ENCODE data around the gene PDS5A. TPM values are rescaled to one million over a fixed set of nuclear protein-coding genes. Genes with fewer than 3 reads are reported as not detected.

Gene PDS5A
- total RNA-seq, 1 donor from 2014 or later: 64.6 TPM

DNA sequence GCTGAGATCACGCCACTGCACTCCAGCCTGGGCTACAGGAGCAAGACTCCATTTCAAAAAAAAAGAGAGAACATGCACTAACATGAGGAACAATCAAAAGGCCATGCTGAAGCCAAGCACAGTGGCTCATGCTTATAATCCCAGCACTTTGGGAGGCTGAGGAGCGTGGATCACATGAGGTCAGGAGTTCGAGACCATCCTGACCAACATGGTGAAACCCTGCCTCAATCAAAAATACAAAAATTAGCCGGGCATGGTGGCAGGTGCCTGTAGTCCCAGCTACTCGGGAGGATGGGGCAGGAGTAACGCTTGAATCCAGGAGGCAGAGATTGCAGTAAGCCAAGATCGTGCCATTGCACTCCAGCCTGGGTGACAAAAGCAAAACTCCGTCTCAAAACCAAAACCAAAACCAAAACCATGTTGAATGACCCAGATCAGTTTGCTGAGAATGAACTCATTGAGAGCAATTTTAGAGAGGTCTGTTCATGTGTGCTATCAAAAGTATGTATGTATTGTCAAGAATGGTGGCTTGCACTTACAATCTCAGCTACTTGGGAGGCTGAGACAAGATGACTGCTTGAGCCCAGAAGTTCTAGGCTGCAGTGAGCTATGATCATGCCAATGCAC lies 44.8 kb downstream of the PDS5A start:
- Histone ChIP-seq H3K4me1 (peaks cover 22% of the 10 kb centered on the region), H3K36me3 (no peaks in the 10 kb centered on the region), H3K9me3 (no peaks in the 10 kb centered on the region), H3K27ac (no peak overlapping the region), H3K4me3 (no peak overlapping the region), H3K27me3 (no peaks in the 10 kb centered on the region)
- no peak for DNase-seq (ENCODE audit: extremely low spot score in 2 of 2)
- intact Hi-C loops (cut with DNase I): no loop called here
- TF ChIP-seq POLR2A (IDR thresholded peaks at IDR 0.05) (no peak), POLR2AphosphoS5 (IDR thresholded peaks at IDR 0.05; ENCODE audit: insufficient read depth in 1 of 2, low read depth in 1 of 2) (no peak)
- TF ChIP-seq, protein P1, sequence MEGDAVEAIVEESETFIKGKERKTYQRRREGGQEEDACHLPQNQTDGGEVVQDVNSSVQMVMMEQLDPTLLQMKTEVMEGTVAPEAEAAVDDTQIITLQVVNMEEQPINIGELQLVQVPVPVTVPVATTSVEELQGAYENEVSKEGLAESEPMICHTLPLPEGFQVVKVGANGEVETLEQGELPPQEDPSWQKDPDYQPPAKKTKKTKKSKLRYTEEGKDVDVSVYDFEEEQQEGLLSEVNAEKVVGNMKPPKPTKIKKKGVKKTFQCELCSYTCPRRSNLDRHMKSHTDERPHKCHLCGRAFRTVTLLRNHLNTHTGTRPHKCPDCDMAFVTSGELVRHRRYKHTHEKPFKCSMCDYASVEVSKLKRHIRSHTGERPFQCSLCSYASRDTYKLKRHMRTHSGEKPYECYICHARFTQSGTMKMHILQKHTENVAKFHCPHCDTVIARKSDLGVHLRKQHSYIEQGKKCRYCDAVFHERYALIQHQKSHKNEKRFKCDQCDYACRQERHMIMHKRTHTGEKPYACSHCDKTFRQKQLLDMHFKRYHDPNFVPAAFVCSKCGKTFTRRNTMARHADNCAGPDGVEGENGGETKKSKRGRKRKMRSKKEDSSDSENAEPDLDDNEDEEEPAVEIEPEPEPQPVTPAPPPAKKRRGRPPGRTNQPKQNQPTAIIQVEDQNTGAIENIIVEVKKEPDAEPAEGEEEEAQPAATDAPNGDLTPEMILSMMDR (IDR thresholded peaks at IDR 0.05): no peak

DNA sequence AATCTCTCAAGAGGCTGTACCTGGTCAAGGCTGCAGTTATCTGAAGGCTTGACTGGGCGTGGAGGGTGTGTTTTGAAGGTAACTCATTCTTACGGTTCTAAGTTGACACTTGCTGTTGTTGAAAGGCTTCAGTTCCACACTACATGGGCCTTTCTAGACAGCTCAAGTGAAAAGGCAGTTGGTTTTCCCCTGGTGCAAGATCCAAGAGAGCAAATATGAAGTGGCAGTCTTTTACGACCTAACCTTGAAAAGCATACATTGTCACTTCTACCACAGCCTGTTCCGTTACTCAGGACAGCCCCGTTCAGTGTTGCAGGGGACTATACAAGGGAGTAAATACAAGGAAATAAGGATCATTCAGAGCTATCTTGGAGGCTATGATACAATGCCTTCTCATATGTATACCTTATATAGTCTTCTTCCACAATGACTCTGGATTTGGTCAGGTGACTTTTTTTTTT lies 46.2 kb downstream of the PDS5A start:
- Histone ChIP-seq H3K27ac (no peak overlapping the region), H3K27me3 (no peaks in the 10 kb centered on the region), H3K9me3 (no peaks in the 10 kb centered on the region), H3K36me3 (no peaks in the 10 kb centered on the region), H3K4me3 (no peak overlapping the region), H3K4me1 (peaks cover 15% of the 10 kb centered on the region)
- no peak for DNase-seq (ENCODE audit: extremely low spot score in 2 of 2)
- intact Hi-C loops (cut with DNase I): no loop called here
- no peak for TF ChIP-seq POLR2AphosphoS5 (IDR thresholded peaks at IDR 0.05; ENCODE audit: insufficient read depth in 1 of 2, low read depth in 1 of 2)
- no peak for TF ChIP-seq POLR2A (IDR thresholded peaks at IDR 0.05)
- TF ChIP-seq, protein P1 (IDR thresholded peaks at IDR 0.05): no peak

DNA sequence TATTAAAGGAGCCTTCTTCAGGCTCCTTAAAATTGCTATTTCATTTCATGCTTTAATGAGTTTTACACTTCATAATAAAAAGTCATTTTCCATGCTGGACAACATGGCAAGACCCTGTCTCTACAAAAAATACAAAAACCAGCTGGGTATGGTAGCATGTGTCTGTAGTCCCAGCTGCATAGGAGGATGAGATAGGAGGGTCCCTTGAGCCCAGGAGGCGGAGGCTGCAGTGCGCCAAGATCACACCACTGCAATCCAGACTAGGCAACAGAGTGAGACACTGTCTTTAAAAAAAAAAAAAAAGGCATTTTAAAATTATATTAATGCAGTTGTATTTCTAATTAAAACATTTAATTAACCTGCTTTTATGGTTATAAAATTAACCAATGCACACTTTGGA lies 49.2 kb downstream of the PDS5A start:
- Histone ChIP-seq H3K36me3 (no peaks in the 10 kb centered on the region), H3K4me3 (no peak overlapping the region), H3K27ac (no peak overlapping the region), H3K4me1 (peaks cover 7% of the 10 kb centered on the region), H3K9me3 (no peaks in the 10 kb centered on the region), H3K27me3 (no peaks in the 10 kb centered on the region)
- intact Hi-C loops (cut with DNase I): no loop called here
- DNase-seq (ENCODE audit: extremely low spot score in 2 of 2): no peak
- TF ChIP-seq, protein P1 (IDR thresholded peaks at IDR 0.05): no peak
- TF ChIP-seq POLR2A (IDR thresholded peaks at IDR 0.05) (no peak), POLR2AphosphoS5 (IDR thresholded peaks at IDR 0.05; ENCODE audit: insufficient read depth in 1 of 2, low read depth in 1 of 2) (no peak)

DNA sequence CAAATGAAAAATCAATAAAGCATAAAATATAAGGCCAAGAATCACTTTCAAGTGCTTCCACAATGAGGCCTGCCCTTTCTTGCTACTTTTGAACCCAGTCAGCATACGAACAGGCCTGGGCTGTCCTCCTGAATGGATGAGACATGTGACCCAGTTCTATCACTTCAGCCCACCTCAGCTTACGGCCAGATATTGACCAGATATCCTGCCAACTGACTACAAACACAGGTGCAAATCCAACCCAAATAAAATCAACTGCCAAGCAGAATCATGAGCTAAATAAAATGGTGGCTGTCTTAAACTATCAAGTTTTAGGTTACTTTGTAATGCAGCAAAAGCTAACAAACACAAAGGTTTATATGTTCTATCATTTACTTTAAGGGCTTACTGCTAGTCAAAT lies 53.7 kb downstream of the PDS5A start:
- TF ChIP-seq, protein P1 (IDR thresholded peaks at IDR 0.05): no peak
- TF ChIP-seq POLR2AphosphoS5 (IDR thresholded peaks at IDR 0.05; ENCODE audit: insufficient read depth in 1 of 2, low read depth in 1 of 2) (no peak), POLR2A (IDR thresholded peaks at IDR 0.05) (no peak)
- H3K27me3 ChIP-seq: no peaks in the 10 kb centered on the region
- intact Hi-C loops (cut with DNase I): no loop called here

DNA sequence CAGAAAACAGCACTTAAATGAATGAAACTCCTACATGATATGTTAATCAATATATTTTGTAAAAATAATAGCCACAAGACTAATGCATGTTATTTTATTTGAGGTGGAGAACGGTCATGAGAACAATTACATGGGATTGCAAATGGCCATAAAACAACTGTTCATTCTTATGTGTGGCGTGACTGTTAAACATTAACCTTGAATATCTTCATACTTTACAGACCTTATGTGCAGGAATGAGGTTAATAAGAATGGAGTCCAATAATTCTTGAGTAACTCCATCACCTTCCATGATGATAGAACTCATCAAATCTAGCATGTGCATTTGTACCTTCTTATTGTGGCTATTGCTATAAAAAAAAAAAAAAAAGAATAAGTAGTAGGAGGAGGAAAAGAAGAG lies 55.3 kb downstream of the PDS5A start:
- peaks cover 0 to 11% of the 10 kb centered on the region in 2 donors for H3K36me3 ChIP-seq

More for the DNA sequence above, 53.7 kb downstream of the PDS5A start:
- Histone ChIP-seq H3K4me1 (no peaks in the 10 kb centered on the region), H3K4me3 (no peak overlapping the region), H3K36me3 (peaks cover 0 to 11% of the 10 kb centered on the region in 2 donors), H3K9me3 (no peaks in the 10 kb centered on the region), H3K27ac (no peak overlapping the region)
- DNase-seq (ENCODE audit: extremely low spot score in 2 of 2): no peak

More for the DNA sequence above, 55.3 kb downstream of the PDS5A start:
- no peak for TF ChIP-seq POLR2AphosphoS5 (IDR thresholded peaks at IDR 0.05; ENCODE audit: insufficient read depth in 1 of 2, low read depth in 1 of 2)
- no peak for TF ChIP-seq POLR2A (IDR thresholded peaks at IDR 0.05)
- TF ChIP-seq, protein P1 (IDR thresholded peaks at IDR 0.05): no peak
- Histone ChIP-seq H3K4me3 (no peak overlapping the region), H3K27me3 (no peaks in the 10 kb centered on the region), H3K9me3 (no peaks in the 10 kb centered on the region), H3K4me1 (no peaks in the 10 kb centered on the region), H3K27ac (no peak overlapping the region)
- intact Hi-C loops (cut with DNase I): no loop called here
- DNase-seq (ENCODE audit: extremely low spot score in 2 of 2): no peak

All from vagina (tissue), 2 donors.